ENCODE data around the gene SNORC. TPM values are rescaled to one million over a fixed set of nuclear protein-coding genes. Genes with fewer than 3 reads are reported as not detected.

SNORC gene
- total RNA-seq, 1 donor from 2014 or later, result 3.0 TPM

DNA sequence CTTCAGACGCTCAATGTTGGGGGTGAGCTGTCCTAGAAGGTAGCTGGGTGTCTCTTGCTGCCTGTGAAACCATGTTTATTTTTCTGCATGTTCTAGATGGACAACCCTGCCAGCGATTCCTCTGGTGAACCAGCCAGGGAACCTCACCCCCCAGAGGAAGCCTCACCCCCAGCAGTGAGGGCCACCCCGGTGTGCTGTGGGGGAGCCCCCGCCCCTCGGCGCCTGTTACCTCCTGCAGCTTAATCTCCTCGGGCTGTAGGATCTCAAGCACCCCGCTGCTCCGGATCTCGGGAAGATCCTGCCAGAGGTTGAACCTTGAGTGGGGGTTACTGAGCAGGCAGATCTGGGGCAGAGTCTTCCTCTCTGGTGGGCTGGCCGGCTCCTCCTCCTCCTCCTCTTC lies 50.0 kb downstream of the SNORC start:
- peaks cover 69% of the 10 kb centered on the region for H3K27me3 Mint-ChIP-seq (ENCODE audit: low read depth)

DNA sequence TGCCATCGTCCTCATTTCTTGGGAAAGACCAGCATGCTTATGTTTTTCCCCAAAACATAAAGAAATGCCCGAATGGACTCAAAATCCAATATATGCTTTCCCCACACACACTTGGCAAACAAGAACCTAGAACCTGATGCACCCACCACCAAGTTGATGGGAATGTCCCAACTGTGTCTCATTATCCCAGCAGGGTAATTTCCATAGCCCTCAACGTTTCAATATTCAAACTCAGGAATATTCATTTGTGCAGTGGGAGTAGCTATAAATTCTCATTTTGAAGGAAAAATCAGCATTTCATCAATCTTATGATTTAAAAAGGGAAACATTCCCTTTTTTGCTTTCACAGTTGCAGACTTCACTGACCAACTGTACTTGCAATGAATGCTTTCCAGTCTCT lies 50.7 kb downstream of the SNORC start:
- no peak for TF ChIP-seq CTCF (conservative IDR thresholded peaks at IDR 0.05)
- no peak for DNase-seq (ENCODE audit: low read depth, low spot score)
- H3K27me3 Mint-ChIP-seq (ENCODE audit: low read depth), result peaks cover 71% of the 10 kb centered on the region

More for the DNA sequence above, 50.0 kb downstream of the SNORC start:
- no peak for TF ChIP-seq CTCF (conservative IDR thresholded peaks at IDR 0.05)
- H3K36me3 Mint-ChIP-seq (ENCODE audit: low read depth), result no peaks in the 10 kb centered on the region
- H3K9me3 Mint-ChIP-seq, result no peaks in the 10 kb centered on the region
- no peak overlapping the region for H3K27ac Mint-ChIP-seq (ENCODE audit: unreplicated experiment)
- no peak for DNase-seq (ENCODE audit: low read depth, low spot score)
- H3K4me3 Mint-ChIP-seq, result no peak overlapping the region
- no peaks in the 10 kb centered on the region for H3K4me1 Mint-ChIP-seq

GRCh38 chr2:232924433-232924832 lies 54.4 kb downstream of the SNORC start:
- H3K36me3 Mint-ChIP-seq (ENCODE audit: low read depth), result no peaks in the 10 kb centered on the region
- no peak for DNase-seq (ENCODE audit: low read depth, low spot score)
- no peak overlapping the region for H3K27ac Mint-ChIP-seq (ENCODE audit: unreplicated experiment)
- TF ChIP-seq CTCF (conservative IDR thresholded peaks at IDR 0.05), result no peak
- peaks cover 75% of the 10 kb centered on the region for H3K27me3 Mint-ChIP-seq (ENCODE audit: low read depth)
- no peaks in the 10 kb centered on the region for H3K9me3 Mint-ChIP-seq
- peaks cover 8% of the 10 kb centered on the region for H3K4me1 Mint-ChIP-seq
- H3K4me3 Mint-ChIP-seq, result no peak overlapping the region

More for the DNA sequence above, 50.7 kb downstream of the SNORC start:
- no peak overlapping the region for H3K27ac Mint-ChIP-seq (ENCODE audit: unreplicated experiment)
- no peak overlapping the region for H3K4me3 Mint-ChIP-seq
- no peaks in the 10 kb centered on the region for H3K9me3 Mint-ChIP-seq
- H3K4me1 Mint-ChIP-seq, result no peaks in the 10 kb centered on the region
- no peaks in the 10 kb centered on the region for H3K36me3 Mint-ChIP-seq (ENCODE audit: low read depth)

- Mint-ChIP-seq H3K4me1 (peaks cover 8% of the 10 kb centered on the region), H3K9me3 (no peaks in the 10 kb centered on the region), H3K4me3 (peak overlapping the region; percentile 89), H3K36me3 (ENCODE audit: low read depth) (no peaks in the 10 kb centered on the region), H3K27ac (ENCODE audit: unreplicated experiment) (no peak overlapping the region), H3K27me3 (ENCODE audit: low read depth) (peaks cover 78% of the 10 kb centered on the region)
- no peak for DNase-seq (ENCODE audit: low read depth, low spot score)
- no peak for TF ChIP-seq CTCF (conservative IDR thresholded peaks at IDR 0.05)
Observed at GRCh38 chr2:232925153-232925820, 55.2 kb downstream of the SNORC start.

DNA sequence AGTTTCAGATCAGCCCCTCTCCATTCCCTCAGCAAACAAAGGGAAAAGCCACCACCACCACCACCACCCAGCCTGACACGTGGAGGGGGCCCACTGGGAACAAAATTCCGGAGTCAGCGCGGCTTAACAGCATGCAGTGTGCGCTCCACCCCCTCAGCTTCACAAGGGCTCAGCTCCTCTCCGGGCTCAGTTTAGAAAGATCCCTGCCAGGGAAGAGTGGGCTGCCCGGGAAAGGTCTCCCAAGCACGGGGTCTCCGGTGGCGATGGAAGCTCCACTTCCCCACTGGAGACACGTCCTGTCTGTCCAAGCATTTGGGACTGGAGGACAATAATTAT lies 55.7 kb downstream of the SNORC start:
- peaks cover 78% of the 10 kb centered on the region for H3K27me3 Mint-ChIP-seq (ENCODE audit: low read depth)
- no peaks in the 10 kb centered on the region for H3K9me3 Mint-ChIP-seq
- peak overlapping the region; percentile 89 for H3K4me3 Mint-ChIP-seq
- H3K27ac Mint-ChIP-seq (ENCODE audit: unreplicated experiment), result no peak overlapping the region
- peaks cover 8% of the 10 kb centered on the region for H3K4me1 Mint-ChIP-seq
- TF ChIP-seq CTCF (conservative IDR thresholded peaks at IDR 0.05), result no peak
- no peak for DNase-seq (ENCODE audit: low read depth, low spot score)
- no peaks in the 10 kb centered on the region for H3K36me3 Mint-ChIP-seq (ENCODE audit: low read depth)
